HFF-Myc (cell line): ENCODE measurements around the gene DIRAS3.

Experiments
- DNase-seq: peaks from one replicate; pipeline ENCODE4 v3.0.0-alpha.2; 2011; ENCODE audit warnings: low read depth; ENCODE audit errors: extremely low read depth
- H3K4me3 ChIP-seq: replicated peaks from 2 replicates; pipeline ENCODE4 v1.5.1; 2011; ENCODE audit warnings: low read depth, mild to moderate bottlenecking, control low read depth, low read length
- CTCF ChIP-seq: IDR thresholded peaks from 2 replicates; pipeline ENCODE4 v1.5.1; 2012; ENCODE audit warnings: mild to moderate bottlenecking, low read depth, low read length, control low read depth; ENCODE audit errors: missing control alignments

DIRAS3 gene

GRCh38 chr1:68047659-68048026 is 2.8 kb downstream of the DIRAS3 start:
- no peak for TF ChIP-seq CTCF
- H3K4me3 ChIP-seq: no peak overlapping the region
- DNase-seq: no peak

GRCh38 chr1:68046885-68047658 is 3.4 kb downstream of the DIRAS3 start:
- no peak for TF ChIP-seq CTCF
- DNase-seq: no peak
- no peak overlapping the region for H3K4me3 ChIP-seq

- no peak overlapping the region for H3K4me3 ChIP-seq
- TF ChIP-seq CTCF: no peak
- no peak for DNase-seq
Measured at GRCh38 chr1:68046423-68046822, 4.0 kb downstream of the DIRAS3 start.

- DNase-seq: no peak
- H3K4me3 ChIP-seq: no peak overlapping the region
- no peak for TF ChIP-seq CTCF
Measured at GRCh38 chr1:68045511-68046180, 4.8 kb downstream of the DIRAS3 start.

GRCh38 chr1:68043443-68044090 is 6.9 kb downstream of the DIRAS3 start:
- no peak overlapping the region for H3K4me3 ChIP-seq
- TF ChIP-seq CTCF: no peak
- no peak for DNase-seq

GRCh38 chr1:68036946-68037345 is 13.5 kb downstream of the DIRAS3 start:
- DNase-seq: no peak
- H3K4me3 ChIP-seq: no peak overlapping the region
- TF ChIP-seq CTCF: no peak
